ENCODE results near the gene HORMAD1. TPM values are rescaled to one million over a fixed set of nuclear protein-coding genes. Genes with fewer than 3 reads are reported as not detected.
"Not testable (repeated sequence)": the region's sequence is repeated elsewhere in the genome, so short reads cannot be mapped to it uniquely, and the experiment has no call there.

Gene HORMAD1, protein sequence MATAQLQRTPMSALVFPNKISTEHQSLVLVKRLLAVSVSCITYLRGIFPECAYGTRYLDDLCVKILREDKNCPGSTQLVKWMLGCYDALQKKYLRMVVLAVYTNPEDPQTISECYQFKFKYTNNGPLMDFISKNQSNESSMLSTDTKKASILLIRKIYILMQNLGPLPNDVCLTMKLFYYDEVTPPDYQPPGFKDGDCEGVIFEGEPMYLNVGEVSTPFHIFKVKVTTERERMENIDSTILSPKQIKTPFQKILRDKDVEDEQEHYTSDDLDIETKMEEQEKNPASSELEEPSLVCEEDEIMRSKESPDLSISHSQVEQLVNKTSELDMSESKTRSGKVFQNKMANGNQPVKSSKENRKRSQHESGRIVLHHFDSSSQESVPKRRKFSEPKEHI
- total RNA-seq: under 1 TPM in 1 of 2 experiments, not detected in 1; 0.26 TPM

DNA sequence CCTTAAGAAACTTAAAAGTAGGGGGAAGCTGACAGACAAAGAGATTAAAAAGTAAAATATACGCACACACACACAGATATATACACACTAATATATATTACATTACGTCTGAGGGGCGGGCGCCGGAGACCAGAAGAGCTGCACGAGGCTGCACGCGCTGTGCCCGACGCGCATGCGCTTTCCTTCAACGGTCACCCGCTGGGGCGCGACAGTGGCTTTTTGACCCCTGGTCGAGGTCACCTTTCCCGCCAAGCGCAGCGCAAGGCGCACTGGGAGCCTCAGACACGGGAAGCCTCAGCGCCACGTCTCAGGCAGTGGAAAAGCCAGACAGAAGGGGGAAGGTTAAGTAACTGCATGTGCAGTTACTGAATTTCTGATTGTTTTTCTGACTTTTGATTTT lies at the start of gene HORMAD1:
Gene HORMAD1 (minus strand): TSS at position 193 of the 400 bp plus-strand sequence. CDS start 1,390 bp downstream, outside the sequence.
- peaks cover 2% of the 10 kb centered on the region for H3K36me3 Mint-ChIP-seq
- CTCF ChIA-PET: no interaction called here
- no peak for ATAC-seq
- no peak within 1 kb of the TSS for H3K27ac Mint-ChIP-seq
- H3K9me3 Mint-ChIP-seq (ENCODE audit: low read depth): no peaks in the 10 kb centered on the region
- no peak for DNase-seq
- H3K4me1 Mint-ChIP-seq: peaks cover 2% of the 10 kb centered on the region
- H3K4me3 Mint-ChIP-seq: no peak within 1 kb of the TSS
- H3K27me3 Mint-ChIP-seq: no peaks in the 10 kb centered on the region

DNA sequence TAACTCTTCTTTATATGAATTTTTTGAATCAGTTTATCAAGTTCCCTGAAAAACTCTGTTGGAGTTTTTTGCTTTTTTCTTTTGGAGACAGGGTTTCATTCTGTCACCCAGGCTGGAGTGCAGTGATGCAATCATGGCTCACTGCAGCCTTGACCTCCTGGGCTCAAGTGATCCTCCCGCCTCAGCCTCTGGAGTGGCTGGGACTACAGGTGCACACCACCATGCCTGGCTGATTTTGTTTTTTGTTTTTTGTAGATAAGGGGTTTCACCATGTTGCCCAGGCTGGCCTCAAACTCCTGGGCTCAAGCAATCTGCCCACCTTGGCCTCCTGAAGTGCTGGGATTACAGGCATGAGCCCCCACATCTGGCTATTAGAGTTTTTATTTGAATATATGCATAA lies 47.0 kb upstream of the HORMAD1 start:
- peaks cover 12% of the 10 kb centered on the region for H3K27me3 Mint-ChIP-seq
- peaks cover 47% of the 10 kb centered on the region for H3K4me1 Mint-ChIP-seq
- H3K9me3 Mint-ChIP-seq (ENCODE audit: low read depth); H3K4me3 Mint-ChIP-seq; DNase-seq; H3K27ac Mint-ChIP-seq; ATAC-seq: not testable (repeated sequence)
- CTCF ChIA-PET: interaction anchor here (2.5 kb wide), 1 partner anchor 155 kb away, joined by 7 read pairs; no protein-coding TSS in a partner anchor
- H3K36me3 Mint-ChIP-seq: peaks cover 11% of the 10 kb centered on the region

DNA sequence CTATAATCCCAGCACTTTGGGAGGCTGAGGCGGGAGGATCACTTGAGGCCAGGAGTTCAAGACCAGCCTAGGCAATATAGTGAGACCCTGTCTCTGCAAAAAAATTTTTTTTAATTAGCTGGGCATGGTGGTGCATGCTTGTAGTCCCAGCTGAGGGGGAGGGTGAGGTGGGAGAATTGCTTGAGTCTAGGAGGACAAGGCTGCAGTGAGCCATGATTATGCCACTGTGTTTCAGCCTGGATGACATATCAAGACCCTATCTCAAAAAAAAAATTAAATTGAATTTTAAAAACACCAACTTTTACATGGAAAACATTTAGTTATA lies 45.2 kb upstream of the HORMAD1 start:
- CTCF ChIA-PET: interaction anchor here (1.1 to 1.9 kb wide), 4 partner anchors 43 to 206 kb away, joined by 3 to 6 read pairs (median 5); partner anchors contain the start of genes CTSK and SETDB1

DNA sequence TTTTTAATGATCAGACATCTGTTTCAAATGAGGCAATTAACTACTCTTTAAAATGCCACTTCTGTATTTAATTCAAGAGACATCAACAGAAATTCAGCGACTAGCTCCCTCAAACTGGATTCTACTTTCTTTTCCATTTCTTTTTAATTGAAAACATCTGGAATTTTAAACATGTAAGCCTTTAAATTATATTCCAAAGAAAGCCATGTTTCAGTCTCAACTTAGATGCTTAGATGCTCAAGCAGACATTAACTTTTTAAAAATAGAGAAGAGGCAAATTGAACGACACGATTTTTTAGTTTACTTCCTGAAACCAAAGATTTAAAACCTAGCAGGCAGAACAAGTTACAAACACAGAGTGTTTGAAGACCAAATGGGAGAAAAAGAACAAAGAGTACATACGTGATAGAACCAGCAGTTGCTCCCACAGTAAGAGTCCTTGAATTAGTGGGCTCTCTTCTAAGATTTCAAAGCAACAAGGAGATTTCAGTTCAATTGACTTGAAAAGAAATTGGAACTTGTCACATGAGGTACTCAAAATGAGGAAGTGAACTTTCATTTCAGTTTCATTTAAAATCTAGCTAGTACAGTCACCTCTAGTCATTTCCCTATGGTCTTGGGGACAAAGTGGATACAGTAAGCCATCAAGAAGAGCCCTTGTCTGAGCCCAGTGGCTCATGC lies 44.7 kb upstream of the HORMAD1 start, which contains the start of gene CTSS:
Gene CTSS (minus strand): TSS at position 483 of the 681 bp plus-strand sequence. CDS start 1,015 bp downstream, outside the sequence.
- Mint-ChIP-seq H3K4me1 (peaks cover 39% of the 10 kb centered on the region), H3K36me3 (peaks cover 28% of the 10 kb centered on the region), H3K27me3 (peaks cover 6% of the 10 kb centered on the region), H3K4me3 (peak within 1 kb of the TSS; percentile 97), H3K9me3 (ENCODE audit: low read depth) (no peaks in the 10 kb centered on the region), H3K27ac (peak within 1 kb of the TSS; percentile 96)
- CTCF ChIA-PET: interaction anchor here (1.1 to 1.9 kb wide), 5 partner anchors 43 to 209 kb away, joined by 3 to 6 read pairs (median 4); partner anchors contain the start of genes CERS2, CTSK and SETDB1
- peak; percentile 92 for ATAC-seq
- DNase-seq: no peak

More for the DNA sequence above, 45.2 kb upstream of the HORMAD1 start:
- H3K27me3 Mint-ChIP-seq; H3K9me3 Mint-ChIP-seq (ENCODE audit: low read depth); DNase-seq: not testable (repeated sequence)
- H3K36me3 Mint-ChIP-seq: peaks cover 24% of the 10 kb centered on the region
- peak; percentile 22 for ATAC-seq
- peak overlapping the region; percentile 97 for H3K4me3 Mint-ChIP-seq
- peak overlapping the region; percentile 96 for H3K27ac Mint-ChIP-seq
- H3K4me1 Mint-ChIP-seq: peaks cover 41% of the 10 kb centered on the region

DNA sequence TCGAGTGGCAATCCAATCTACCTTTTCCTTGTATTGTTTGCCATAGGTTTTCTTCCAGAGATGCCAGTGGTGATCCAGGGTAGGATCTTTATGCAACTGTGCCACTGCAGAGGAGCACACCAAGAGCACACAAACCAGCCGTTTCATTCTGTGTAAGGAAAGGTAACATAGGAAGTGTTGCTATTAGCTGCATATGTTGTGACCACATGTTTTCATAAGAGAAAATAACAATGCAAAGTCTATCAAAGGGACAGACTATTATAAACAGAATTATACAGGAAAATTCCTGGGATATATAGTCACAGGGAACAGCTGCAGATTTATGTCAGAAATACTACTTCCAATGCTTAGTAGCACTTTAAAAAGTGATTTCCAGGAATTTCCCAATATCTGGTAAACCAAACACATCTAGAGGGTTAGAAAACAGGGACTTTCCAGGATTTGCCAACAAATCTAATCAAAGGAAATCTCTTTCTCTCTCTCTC lies 44.0 kb upstream of the HORMAD1 start:
- peaks cover 34% of the 10 kb centered on the region for H3K36me3 Mint-ChIP-seq
- peaks cover 2% of the 10 kb centered on the region for H3K9me3 Mint-ChIP-seq (ENCODE audit: low read depth)
- CTCF ChIA-PET: interaction anchor here (0.9 to 1.9 kb wide), 3 partner anchors 123 to 209 kb away, joined by 3 to 6 read pairs (median 4); partner anchors contain the start of gene CERS2
- ATAC-seq: peak; percentile 63
- peak overlapping the region; percentile 96 for H3K27ac Mint-ChIP-seq
- no peak for DNase-seq
- H3K27me3 Mint-ChIP-seq: peaks cover 2% of the 10 kb centered on the region
- peak overlapping the region; percentile 97 for H3K4me3 Mint-ChIP-seq
- peaks cover 42% of the 10 kb centered on the region for H3K4me1 Mint-ChIP-seq

DNA sequence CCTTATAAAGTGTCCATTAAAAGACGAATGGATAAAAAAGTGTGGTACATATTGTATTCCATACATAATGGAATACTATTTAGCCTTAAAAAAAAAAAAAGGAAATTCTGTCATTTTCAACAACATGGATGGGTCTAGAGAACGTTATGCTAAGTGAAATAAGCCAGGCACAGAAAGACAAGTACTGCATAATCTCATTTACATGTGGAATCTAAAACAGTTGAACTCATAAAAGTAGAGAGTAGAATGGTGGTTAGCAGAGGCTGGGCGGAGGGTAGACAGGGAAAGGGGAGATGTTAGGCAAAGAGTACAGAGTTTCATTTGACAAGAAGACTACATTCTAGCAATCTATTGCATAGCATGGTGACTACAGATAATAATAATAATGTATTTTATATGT lies 42.3 kb upstream of the HORMAD1 start:
- peaks cover 39% of the 10 kb centered on the region for H3K36me3 Mint-ChIP-seq
- CTCF ChIA-PET: no interaction called here
- no peak overlapping the region for H3K27ac Mint-ChIP-seq
- peaks cover 42% of the 10 kb centered on the region for H3K4me1 Mint-ChIP-seq
- peak overlapping the region; percentile 10 for H3K4me3 Mint-ChIP-seq
- DNase-seq: no peak
- H3K9me3 Mint-ChIP-seq (ENCODE audit: low read depth): peaks cover 2% of the 10 kb centered on the region
- ATAC-seq: no peak
- H3K27me3 Mint-ChIP-seq: no peaks in the 10 kb centered on the region

DNA sequence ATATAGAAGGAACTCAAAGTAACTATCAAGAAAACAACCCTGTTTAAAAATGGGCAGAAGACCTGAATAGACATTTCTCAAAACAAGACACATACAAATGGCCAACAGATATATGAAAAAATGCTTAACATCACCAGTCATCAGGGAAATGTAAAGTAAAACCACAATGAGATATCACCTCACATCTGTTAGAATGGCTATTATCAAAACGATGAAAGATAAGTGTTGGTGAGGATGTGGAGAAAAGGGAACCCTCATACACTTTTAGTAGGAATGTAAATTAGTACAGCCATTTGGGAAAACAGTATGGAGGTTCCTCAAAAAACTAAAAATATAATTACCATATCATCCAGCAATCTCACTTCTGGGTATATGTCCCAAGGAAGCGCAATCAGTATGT lies 41.9 kb upstream of the HORMAD1 start:
- Mint-ChIP-seq H3K27me3 (no peaks in the 10 kb centered on the region), H3K4me3 (no peak overlapping the region), H3K4me1 (peaks cover 42% of the 10 kb centered on the region), H3K27ac (no peak overlapping the region), H3K36me3 (peaks cover 42% of the 10 kb centered on the region), H3K9me3 (ENCODE audit: low read depth) (peaks cover 2% of the 10 kb centered on the region)
- DNase-seq (no peak), ATAC-seq (no peak)
- CTCF ChIA-PET: no interaction called here

DNA sequence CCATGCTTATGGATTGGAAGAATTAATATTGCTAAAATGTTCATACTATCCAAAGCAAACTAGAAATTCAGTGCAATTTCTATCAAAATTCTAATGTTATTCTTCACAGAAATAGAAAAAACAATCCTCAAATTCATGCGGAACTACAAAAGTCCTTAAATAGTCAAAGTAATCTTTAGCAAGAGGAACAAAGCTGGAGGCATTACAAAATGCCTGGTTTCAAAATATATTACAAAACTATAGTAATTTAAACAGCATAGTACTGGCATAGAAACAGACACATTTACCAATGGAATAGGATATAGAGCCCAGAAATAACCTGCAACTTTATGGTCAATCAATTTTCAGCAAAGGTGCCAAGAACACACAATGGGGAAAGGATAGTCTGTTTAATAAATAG lies 41.1 kb upstream of the HORMAD1 start:
- Mint-ChIP-seq H3K9me3 (ENCODE audit: low read depth) (peaks cover 2% of the 10 kb centered on the region), H3K4me3 (no peak overlapping the region), H3K36me3 (peaks cover 47% of the 10 kb centered on the region), H3K27ac (no peak overlapping the region), H3K27me3 (no peaks in the 10 kb centered on the region), H3K4me1 (peaks cover 41% of the 10 kb centered on the region)
- ATAC-seq (no peak), DNase-seq (no peak)
- CTCF ChIA-PET: no interaction called here

DNA sequence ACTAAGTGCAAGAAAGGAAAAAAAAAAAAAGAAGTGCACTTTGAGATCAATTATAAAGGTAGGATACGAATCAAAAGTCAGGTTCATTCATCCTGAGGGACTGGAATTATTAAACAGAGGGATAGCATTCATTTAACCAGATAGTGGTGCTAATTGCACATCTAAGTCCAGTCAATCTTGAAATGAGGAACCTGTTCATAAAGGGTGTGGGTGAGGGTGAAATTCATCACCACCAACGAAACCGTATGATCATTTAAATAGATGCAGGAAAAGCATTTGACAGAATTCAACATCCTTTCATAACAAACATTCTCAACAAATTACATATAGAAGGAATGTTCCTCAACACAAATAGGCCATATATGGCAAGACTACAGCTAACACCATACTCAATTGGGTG lies 39.3 kb upstream of the HORMAD1 start:
- Mint-ChIP-seq H3K27ac (no peak overlapping the region), H3K36me3 (peaks cover 53% of the 10 kb centered on the region), H3K4me1 (peaks cover 30% of the 10 kb centered on the region), H3K9me3 (ENCODE audit: low read depth) (peaks cover 2% of the 10 kb centered on the region), H3K27me3 (no peaks in the 10 kb centered on the region), H3K4me3 (no peak overlapping the region)
- DNase-seq (no peak), ATAC-seq (no peak)
- CTCF ChIA-PET: no interaction called here

DNA sequence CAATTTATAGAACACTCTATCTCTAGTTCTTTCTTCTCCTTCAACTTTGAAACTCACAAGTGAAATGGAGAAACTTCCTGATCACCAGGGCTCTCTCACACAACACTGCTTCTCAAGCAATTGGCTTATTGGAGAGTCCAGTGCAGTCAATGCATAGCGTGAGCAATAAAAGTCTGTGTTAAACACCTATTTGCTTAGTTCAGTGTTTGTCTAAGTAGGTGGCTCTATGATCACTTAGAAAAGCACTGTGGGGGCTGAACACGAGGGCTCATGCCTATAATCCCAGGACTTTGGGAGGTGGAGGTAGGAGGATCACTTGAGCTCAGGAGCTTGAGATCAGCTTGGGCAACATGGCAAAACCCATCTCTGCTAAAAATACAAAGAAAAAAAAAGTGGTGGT lies 32.7 kb upstream of the HORMAD1 start:
- CTCF ChIA-PET: no interaction called here
- no peaks in the 10 kb centered on the region for H3K27me3 Mint-ChIP-seq
- no peak overlapping the region for H3K4me3 Mint-ChIP-seq
- H3K27ac Mint-ChIP-seq: no peak overlapping the region
- H3K4me1 Mint-ChIP-seq: peaks cover 9% of the 10 kb centered on the region
- no peak for DNase-seq
- peaks cover 54% of the 10 kb centered on the region for H3K36me3 Mint-ChIP-seq
- no peaks in the 10 kb centered on the region for H3K9me3 Mint-ChIP-seq (ENCODE audit: low read depth)
- ATAC-seq: no peak

DNA sequence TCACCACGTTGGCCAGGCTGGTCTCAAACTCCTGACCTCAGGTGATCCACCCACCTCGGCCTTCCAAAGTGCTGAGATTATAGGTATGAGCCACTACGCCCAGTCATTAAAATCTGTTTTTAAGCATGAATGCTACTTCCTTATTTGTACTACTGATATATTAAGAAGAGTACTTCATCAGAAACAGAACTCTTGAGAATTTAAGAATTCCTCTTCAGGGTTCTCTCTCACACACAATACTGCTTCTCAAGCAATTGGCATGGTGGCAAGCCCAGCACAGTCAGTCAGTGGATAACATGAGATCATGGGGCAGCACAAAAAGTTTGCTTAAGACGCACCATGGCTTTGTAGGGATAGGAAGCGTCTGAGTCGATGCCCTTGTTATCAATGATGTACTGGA lies 30.7 kb upstream of the HORMAD1 start:
- DNase-seq (no peak), ATAC-seq (no peak)
- Mint-ChIP-seq H3K27ac (no peak overlapping the region), H3K4me3 (no peak overlapping the region), H3K4me1 (peaks cover 9% of the 10 kb centered on the region), H3K36me3 (peaks cover 47% of the 10 kb centered on the region), H3K9me3 (ENCODE audit: low read depth) (no peaks in the 10 kb centered on the region), H3K27me3 (no peaks in the 10 kb centered on the region)
- CTCF ChIA-PET: no interaction called here

DNA sequence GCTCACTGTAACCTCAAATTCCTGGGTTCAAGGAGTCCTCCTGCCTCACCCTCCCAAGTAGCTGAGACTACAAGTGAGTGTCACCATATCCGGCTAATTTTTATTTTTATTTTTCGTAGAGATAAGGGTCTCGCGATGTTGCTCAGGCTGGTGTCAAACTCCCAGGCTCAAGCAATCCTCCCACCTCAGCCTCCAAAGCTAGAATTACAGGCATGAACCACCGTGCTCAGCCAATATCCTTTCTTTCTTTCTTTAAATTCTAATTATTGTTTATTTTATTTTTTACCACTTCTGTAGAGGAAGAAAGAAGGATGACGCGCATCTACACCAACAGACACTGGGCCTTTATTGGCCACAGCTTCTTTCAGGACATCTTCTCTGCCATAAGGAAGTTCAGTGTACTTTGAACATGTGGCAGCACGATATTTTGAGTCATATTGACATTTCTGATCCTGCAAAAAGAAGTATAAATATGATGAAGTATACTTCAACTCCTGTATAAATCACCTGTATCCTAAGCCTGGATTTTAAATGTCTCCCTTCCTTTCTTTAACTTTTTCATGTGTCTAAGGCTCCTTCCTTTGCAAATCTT lies 29.1 kb upstream of the HORMAD1 start:
- Mint-ChIP-seq H3K36me3 (peaks cover 40% of the 10 kb centered on the region), H3K27ac (no peak overlapping the region), H3K9me3 (ENCODE audit: low read depth) (no peaks in the 10 kb centered on the region), H3K27me3 (no peaks in the 10 kb centered on the region), H3K4me1 (peaks cover 9% of the 10 kb centered on the region), H3K4me3 (no peak overlapping the region)
- CTCF ChIA-PET: interaction anchor here (1.4 kb wide), 1 partner anchor 171 kb away, joined by 3 read pairs; no protein-coding TSS in a partner anchor
- ATAC-seq (no peak), DNase-seq (no peak)

All from activated CD8-positive, alpha-beta memory T cell treated with anti-CD3 and anti-CD28 coated beads, Interleukin-2, amount 10 ng/mL, durations not matched to agents 7 days and 5 days (primary cell).